H1 (cell line): ENCODE data around the gene MYD88. TPM values are rescaled to one million over a fixed set of nuclear protein-coding genes. Genes with fewer than 3 reads are reported as not detected.

Experiments
- BCL11A ChIP-seq, 2 experiments: IDR thresholded peaks; one replicate each; pipeline ENCODE4 v1.6.1; 2011; ENCODE audit warnings: low read depth in 2 of 2, low read length in 2 of 2, mild to moderate bottlenecking in 2 of 2
- JUN ChIP-seq: IDR thresholded peaks from 2 replicates; pipeline ENCODE4 v1.6.1; 2011; ENCODE audit warnings: low read depth, mild to moderate bottlenecking, improper control_type of control experiment, low read length
- MAFK ChIP-seq: IDR thresholded peaks from 2 replicates; pipeline ENCODE4 v1.6.1; 2012; ENCODE audit warnings: low read depth, mild to moderate bottlenecking, improper control_type of control experiment, low read length
- NRF1 ChIP-seq: IDR thresholded peaks from 2 replicates; pipeline ENCODE4 v1.6.1; 2011; ENCODE audit warnings: mild to moderate bottlenecking, low read depth, low read length, improper control_type of control experiment
- RFX5 ChIP-seq: IDR thresholded peaks from 2 replicates; pipeline ENCODE4 v1.6.1; 2011; ENCODE audit warnings: low read depth, low read length, improper control_type of control experiment, borderline replicate concordance
- RNF2 ChIP-seq: fragments of 200-900, 300-1000 bp; sonication (generic); IDR thresholded peaks from 2 replicates; pipeline ENCODE4 v1.7.1; 2016; ENCODE audit warnings: borderline replicate concordance, low read depth, mild to moderate bottlenecking, antibody characterized with exemption, low read length; ENCODE audit not compliant: poor library complexity, severe bottlenecking; ENCODE audit errors: missing control alignments
- SUZ12 ChIP-seq: fragments of 200-600 bp; sonication (generic); IDR thresholded peaks from 2 replicates; pipeline ENCODE4 v1.6.1; 2012; ENCODE audit warnings: mild to moderate bottlenecking, inconsistent platforms, low read length, moderate library complexity, mixed read lengths
- polyA plus RNA-seq, 7 experiments: library from polyadenylated mRNA; depleted of rRNA in 3 of 7; stranded (reverse) in 5 of 7; unstranded in 2 of 7; fragments of >200 nt in 5 of 7; fragments of 200-250 nt in 2 of 7; gene quantifications; 1 replicate in 5 of 7; 2 replicates in 1 of 7; 4 replicates in 1 of 7; pipeline versions ENCODE4 v1.2.1 to v1.2.3, GENCODE V29; 2011 to 2013; ENCODE audit warnings: missing spikeins in 2 of 7, mixed read lengths in 2 of 7
- total RNA-seq: library from RNA; stranded (reverse); fragmentation: NEBNext Ultra II Directional; extraction: Animal tissue kit (Norgen Biotek cat#: 25700); gene quantifications from 2 replicates; pipeline ENCODE4 v1.2.1, GENCODE V29; 2021
- TF ChIP-seq, protein P1 (sequence below): IDR thresholded peaks from 2 replicates; pipeline ENCODE4 v1.6.1; 2012; ENCODE audit warnings: inconsistent platforms
- TF ChIP-seq, protein P2 (sequence below): fragments of 300-600 bp; sonication (generic); IDR thresholded peaks from 2 replicates; pipeline ENCODE4 v1.7.1; 2012; ENCODE audit warnings: low read length, moderate library complexity, mild to moderate bottlenecking, inconsistent platforms; ENCODE audit not compliant: insufficient replicate concordance

Gene MYD88
- total and polyA plus RNA-seq, 2 of the 8 experiments (the other 6 are each of a cell fraction or from before 2014, with no cell fraction given): 22.1 to 22.5 TPM

DNA sequence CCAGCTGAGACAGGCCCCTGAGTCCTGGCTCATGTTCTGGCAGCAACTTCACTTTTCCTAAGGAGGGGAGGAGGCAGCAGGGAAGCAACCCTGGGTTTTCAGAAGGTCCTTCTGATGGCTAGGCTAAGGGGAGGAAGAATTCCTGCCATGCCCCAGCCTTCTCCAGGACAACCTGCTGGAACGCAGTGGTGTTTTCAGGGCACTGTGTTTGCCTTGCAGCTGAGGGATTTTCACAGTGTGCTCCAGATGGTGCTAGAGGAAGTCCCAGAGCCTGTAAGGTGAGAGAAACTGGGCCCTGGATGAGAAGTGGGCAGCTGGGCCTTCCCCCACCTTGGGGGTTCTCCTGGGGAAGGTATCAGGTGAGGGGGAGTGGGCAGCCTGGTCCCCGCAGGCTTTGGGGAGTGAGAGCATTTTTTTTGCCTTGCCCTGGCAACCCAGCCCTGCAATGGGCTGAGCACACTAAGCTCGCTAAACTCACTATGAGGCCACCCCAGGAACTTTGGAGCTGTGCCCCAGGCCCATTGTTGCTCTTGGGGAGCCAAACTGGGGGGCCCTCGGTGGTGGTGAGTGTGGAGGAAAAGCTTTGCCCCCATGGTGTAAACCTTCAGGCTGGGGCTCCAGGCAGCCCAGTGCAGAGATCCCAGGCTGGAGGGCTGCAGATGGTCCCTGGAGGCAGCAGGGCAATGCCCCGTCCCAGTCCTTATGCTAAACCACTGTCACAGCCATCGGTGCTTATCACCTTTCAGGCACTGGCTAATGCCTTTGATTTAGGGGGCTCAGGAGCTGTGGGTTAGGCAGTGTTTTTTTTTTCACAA is 42.6 kb upstream of the MYD88 start (continued):
- TF ChIP-seq, protein P1, sequence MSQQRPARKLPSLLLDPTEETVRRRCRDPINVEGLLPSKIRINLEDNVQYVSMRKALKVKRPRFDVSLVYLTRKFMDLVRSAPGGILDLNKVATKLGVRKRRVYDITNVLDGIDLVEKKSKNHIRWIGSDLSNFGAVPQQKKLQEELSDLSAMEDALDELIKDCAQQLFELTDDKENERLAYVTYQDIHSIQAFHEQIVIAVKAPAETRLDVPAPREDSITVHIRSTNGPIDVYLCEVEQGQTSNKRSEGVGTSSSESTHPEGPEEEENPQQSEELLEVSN: no peak
- TF ChIP-seq SUZ12: no peak
- no peak for TF ChIP-seq BCL11A (IDR thresholded peaks at IDR 0.05; ENCODE audit: low read depth in 2 of 2, low read length in 2 of 2)
- no peak for TF ChIP-seq MAFK
- TF ChIP-seq RNF2: no peak
- no peak for TF ChIP-seq JUN
- TF ChIP-seq, protein P2, sequence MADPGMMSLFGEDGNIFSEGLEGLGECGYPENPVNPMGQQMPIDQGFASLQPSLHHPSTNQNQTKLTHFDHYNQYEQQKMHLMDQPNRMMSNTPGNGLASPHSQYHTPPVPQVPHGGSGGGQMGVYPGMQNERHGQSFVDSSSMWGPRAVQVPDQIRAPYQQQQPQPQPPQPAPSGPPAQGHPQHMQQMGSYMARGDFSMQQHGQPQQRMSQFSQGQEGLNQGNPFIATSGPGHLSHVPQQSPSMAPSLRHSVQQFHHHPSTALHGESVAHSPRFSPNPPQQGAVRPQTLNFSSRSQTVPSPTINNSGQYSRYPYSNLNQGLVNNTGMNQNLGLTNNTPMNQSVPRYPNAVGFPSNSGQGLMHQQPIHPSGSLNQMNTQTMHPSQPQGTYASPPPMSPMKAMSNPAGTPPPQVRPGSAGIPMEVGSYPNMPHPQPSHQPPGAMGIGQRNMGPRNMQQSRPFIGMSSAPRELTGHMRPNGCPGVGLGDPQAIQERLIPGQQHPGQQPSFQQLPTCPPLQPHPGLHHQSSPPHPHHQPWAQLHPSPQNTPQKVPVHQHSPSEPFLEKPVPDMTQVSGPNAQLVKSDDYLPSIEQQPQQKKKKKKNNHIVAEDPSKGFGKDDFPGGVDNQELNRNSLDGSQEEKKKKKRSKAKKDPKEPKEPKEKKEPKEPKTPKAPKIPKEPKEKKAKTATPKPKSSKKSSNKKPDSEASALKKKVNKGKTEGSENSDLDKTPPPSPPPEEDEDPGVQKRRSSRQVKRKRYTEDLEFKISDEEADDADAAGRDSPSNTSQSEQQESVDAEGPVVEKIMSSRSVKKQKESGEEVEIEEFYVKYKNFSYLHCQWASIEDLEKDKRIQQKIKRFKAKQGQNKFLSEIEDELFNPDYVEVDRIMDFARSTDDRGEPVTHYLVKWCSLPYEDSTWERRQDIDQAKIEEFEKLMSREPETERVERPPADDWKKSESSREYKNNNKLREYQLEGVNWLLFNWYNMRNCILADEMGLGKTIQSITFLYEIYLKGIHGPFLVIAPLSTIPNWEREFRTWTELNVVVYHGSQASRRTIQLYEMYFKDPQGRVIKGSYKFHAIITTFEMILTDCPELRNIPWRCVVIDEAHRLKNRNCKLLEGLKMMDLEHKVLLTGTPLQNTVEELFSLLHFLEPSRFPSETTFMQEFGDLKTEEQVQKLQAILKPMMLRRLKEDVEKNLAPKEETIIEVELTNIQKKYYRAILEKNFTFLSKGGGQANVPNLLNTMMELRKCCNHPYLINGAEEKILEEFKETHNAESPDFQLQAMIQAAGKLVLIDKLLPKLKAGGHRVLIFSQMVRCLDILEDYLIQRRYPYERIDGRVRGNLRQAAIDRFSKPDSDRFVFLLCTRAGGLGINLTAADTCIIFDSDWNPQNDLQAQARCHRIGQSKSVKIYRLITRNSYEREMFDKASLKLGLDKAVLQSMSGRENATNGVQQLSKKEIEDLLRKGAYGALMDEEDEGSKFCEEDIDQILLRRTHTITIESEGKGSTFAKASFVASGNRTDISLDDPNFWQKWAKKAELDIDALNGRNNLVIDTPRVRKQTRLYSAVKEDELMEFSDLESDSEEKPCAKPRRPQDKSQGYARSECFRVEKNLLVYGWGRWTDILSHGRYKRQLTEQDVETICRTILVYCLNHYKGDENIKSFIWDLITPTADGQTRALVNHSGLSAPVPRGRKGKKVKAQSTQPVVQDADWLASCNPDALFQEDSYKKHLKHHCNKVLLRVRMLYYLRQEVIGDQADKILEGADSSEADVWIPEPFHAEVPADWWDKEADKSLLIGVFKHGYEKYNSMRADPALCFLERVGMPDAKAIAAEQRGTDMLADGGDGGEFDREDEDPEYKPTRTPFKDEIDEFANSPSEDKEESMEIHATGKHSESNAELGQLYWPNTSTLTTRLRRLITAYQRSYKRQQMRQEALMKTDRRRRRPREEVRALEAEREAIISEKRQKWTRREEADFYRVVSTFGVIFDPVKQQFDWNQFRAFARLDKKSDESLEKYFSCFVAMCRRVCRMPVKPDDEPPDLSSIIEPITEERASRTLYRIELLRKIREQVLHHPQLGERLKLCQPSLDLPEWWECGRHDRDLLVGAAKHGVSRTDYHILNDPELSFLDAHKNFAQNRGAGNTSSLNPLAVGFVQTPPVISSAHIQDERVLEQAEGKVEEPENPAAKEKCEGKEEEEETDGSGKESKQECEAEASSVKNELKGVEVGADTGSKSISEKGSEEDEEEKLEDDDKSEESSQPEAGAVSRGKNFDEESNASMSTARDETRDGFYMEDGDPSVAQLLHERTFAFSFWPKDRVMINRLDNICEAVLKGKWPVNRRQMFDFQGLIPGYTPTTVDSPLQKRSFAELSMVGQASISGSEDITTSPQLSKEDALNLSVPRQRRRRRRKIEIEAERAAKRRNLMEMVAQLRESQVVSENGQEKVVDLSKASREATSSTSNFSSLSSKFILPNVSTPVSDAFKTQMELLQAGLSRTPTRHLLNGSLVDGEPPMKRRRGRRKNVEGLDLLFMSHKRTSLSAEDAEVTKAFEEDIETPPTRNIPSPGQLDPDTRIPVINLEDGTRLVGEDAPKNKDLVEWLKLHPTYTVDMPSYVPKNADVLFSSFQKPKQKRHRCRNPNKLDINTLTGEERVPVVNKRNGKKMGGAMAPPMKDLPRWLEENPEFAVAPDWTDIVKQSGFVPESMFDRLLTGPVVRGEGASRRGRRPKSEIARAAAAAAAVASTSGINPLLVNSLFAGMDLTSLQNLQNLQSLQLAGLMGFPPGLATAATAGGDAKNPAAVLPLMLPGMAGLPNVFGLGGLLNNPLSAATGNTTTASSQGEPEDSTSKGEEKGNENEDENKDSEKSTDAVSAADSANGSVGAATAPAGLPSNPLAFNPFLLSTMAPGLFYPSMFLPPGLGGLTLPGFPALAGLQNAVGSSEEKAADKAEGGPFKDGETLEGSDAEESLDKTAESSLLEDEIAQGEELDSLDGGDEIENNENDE: no peak
- no peak for TF ChIP-seq NRF1
- TF ChIP-seq RFX5: no peak
